CD14-positive monocyte (primary cell): ENCODE results near the gene RAMACL. TPM values are rescaled to one million over a fixed set of nuclear protein-coding genes. Genes with fewer than 3 reads are reported as not detected.

Experiments
- DNase-seq, 3 donors: peaks; one replicate each; pipeline ENCODE4 v3.0.0-alpha.2; 2011 to 2022
- H2AFZ ChIP-seq: 2 replicates; pipeline ENCODE4 v1.6.0; 2012; ENCODE audit warnings: mild to moderate bottlenecking, low read depth, low read length, inconsistent platforms; ENCODE audit not compliant: insufficient read depth, poor library complexity, severe bottlenecking
- H3K27ac ChIP-seq, 2 donors: 1 replicate in 1 of 2; 2 replicates in 1 of 2; pipeline ENCODE4 v1.5.1; 2012 to 2013; ENCODE audit warnings: low read length in 2 of 2, control low read depth in 1 of 2, inconsistent platforms in 1 of 2, low read depth in 1 of 2, mild to moderate bottlenecking in 1 of 2
- H3K27me3 ChIP-seq, 2 donors: one replicate each; pipeline versions ENCODE4 v1.6.0 to v1.6.1; 2011 to 2013; ENCODE audit warnings: low read length in 2 of 2; ENCODE audit not compliant: control insufficient read depth in 2 of 2, insufficient read depth in 2 of 2
- H3K36me3 ChIP-seq, 2 donors: replicated peaks in 1 of 2; 1 replicate in 1 of 2; 2 replicates in 1 of 2; pipeline versions ENCODE4 v1.5.1 to v1.6.1; 2012 to 2013; ENCODE audit warnings: low read length in 2 of 2, control low read depth in 1 of 2, inconsistent platforms in 1 of 2, mild to moderate bottlenecking in 1 of 2; ENCODE audit not compliant: insufficient read depth in 2 of 2, control insufficient read depth in 1 of 2
- H3K4me1 ChIP-seq, 2 donors: 1 replicate in 1 of 2; 2 replicates in 1 of 2; pipeline versions ENCODE4 v1.5.1 to v1.6.1; 2012 to 2013; ENCODE audit warnings: low read length in 2 of 2, control low read depth in 1 of 2, inconsistent platforms in 1 of 2, mild to moderate bottlenecking in 1 of 2, moderate library complexity in 1 of 2; ENCODE audit not compliant: insufficient read depth in 2 of 2, control insufficient read depth in 1 of 2
- H3K4me2 ChIP-seq: replicated peaks from 2 replicates; pipeline ENCODE3; 2012; ENCODE audit warnings: low read length, moderate library complexity, mild to moderate bottlenecking; ENCODE audit not compliant: poor library complexity, severe bottlenecking; ENCODE audit errors: extremely low read depth
- H3K4me3 ChIP-seq, 3 experiments: fragments of 200-600 bp in 1 of 3; sonication (generic) in 1 of 3; replicated peaks in 1 of 3; 1 replicate in 2 of 3; 2 replicates in 1 of 3; pipeline ENCODE4 v1.5.1; 2011 to 2013; ENCODE audit warnings: low read length in 3 of 3, mild to moderate bottlenecking in 3 of 3, control low read depth in 2 of 3, low read depth in 2 of 3, inconsistent platforms in 1 of 3, moderate library complexity in 1 of 3
- H3K79me2 ChIP-seq: 2 replicates; pipeline ENCODE4 v1.6.0; 2012; ENCODE audit warnings: mild to moderate bottlenecking, control low read depth, inconsistent platforms, low read length, moderate library complexity; ENCODE audit not compliant: insufficient read depth
- H3K9ac ChIP-seq: 2 replicates; pipeline ENCODE4 v1.6.0; 2017; ENCODE audit warnings: low read length, mild to moderate bottlenecking; ENCODE audit not compliant: insufficient read depth, poor library complexity, severe bottlenecking
- H3K9me3 ChIP-seq, 2 donors: replicated peaks in 1 of 2; 1 replicate in 1 of 2; 2 replicates in 1 of 2; pipeline versions ENCODE4 v1.5.1 to v1.6.1; 2012 to 2013; ENCODE audit warnings: low read length in 2 of 2, control low read depth in 1 of 2; ENCODE audit not compliant: control insufficient read depth in 1 of 2, insufficient read depth in 1 of 2
- H4K20me1 ChIP-seq: 2 replicates; pipeline ENCODE4 v1.6.0; 2012; ENCODE audit warnings: mild to moderate bottlenecking, low read length, control low read depth, moderate library complexity; ENCODE audit not compliant: insufficient read depth
- H3K27ac Mint-ChIP-seq, 7 donors: one replicate each; pipeline ENCODE4 v1.8.0; 2020; ENCODE audit warnings: mild to moderate bottlenecking in 7 of 7, mixed read lengths in 7 of 7, moderate library complexity in 6 of 7, inconsistent platforms in 2 of 7
- H3K27me3 Mint-ChIP-seq, 3 donors: one replicate each; pipeline ENCODE4 v1.8.0; 2021 to 2022; ENCODE audit warnings: low read depth in 3 of 3, mild to moderate bottlenecking in 3 of 3, mixed read lengths in 3 of 3, moderate library complexity in 3 of 3, inconsistent platforms in 1 of 3
- H3K36me3 Mint-ChIP-seq, 2 donors: one replicate each; pipeline ENCODE4 v1.8.0; 2020; ENCODE audit warnings: mixed read lengths in 2 of 2, inconsistent platforms in 1 of 2, mild to moderate bottlenecking in 1 of 2
- H3K4me1 Mint-ChIP-seq: one replicate; pipeline ENCODE4 v1.8.0; 2020; ENCODE audit warnings: mild to moderate bottlenecking, mixed read lengths
- H3K4me3 Mint-ChIP-seq, 2 donors: one replicate each; pipeline ENCODE4 v1.8.0; 2020; ENCODE audit warnings: mild to moderate bottlenecking in 2 of 2, mixed read lengths in 2 of 2, moderate library complexity in 1 of 2
- H3K9me3 Mint-ChIP-seq, 7 donors: one replicate each; pipeline ENCODE4 v1.8.0; 2020 to 2022; ENCODE audit warnings: mixed read lengths in 7 of 7, mild to moderate bottlenecking in 6 of 7, moderate library complexity in 6 of 7, inconsistent platforms in 2 of 7
- CTCF ChIP-seq: fragments of 200-600 bp; IDR thresholded peaks from one replicate; pipeline ENCODE4 v1.8.0; 2022; ENCODE audit warnings: antibody characterized with exemption, mild to moderate bottlenecking
- WGBS: methylation state at CpG from one replicate; pipeline ENCODE4 v1.1.5; 2013; ENCODE audit warnings: missing lambda C conversion rate; ENCODE audit not compliant: insufficient coverage; 5-methylcytosine and 5-hydroxymethylcytosine counted together
- intact Hi-C, 2 donors: fragments of 100-400 bp; cut with micrococcal nuclease; formaldehyde crosslinking; loops; one replicate each; pipeline versions ENCODE4 v1.15.0 to v1.15.1; 2023
- polyA plus RNA-seq, 3 donors: library from polyadenylated mRNA; depleted of rRNA in 1 of 3; unstranded in 2 of 3; stranded (reverse) in 1 of 3; fragments of 300-500 nt in 2 of 3; fragments of >200 nt in 1 of 3; fragmentation: Illumina TruSeq in 2 of 3; gene quantifications; 1 replicate in 2 of 3; 2 replicates in 1 of 3; pipeline ENCODE4 v1.2.3, GENCODE V29; 2012 to 2021

Gene RAMACL
- polyA plus RNA-seq, 3 donors = 0.05 to 0.33 (median 0.11) TPM

GRCh38 chr6:166542580-166542912 is 43.9 kb downstream of the RAMACL start:
- Histone ChIP-seq H3K4me1 (peaks cover 0 to 4% of the 10 kb centered on the region in 2 donors), H4K20me1 (no peaks in the 10 kb centered on the region), H3K79me2 (no peaks in the 10 kb centered on the region), H3K27me3 (no peaks in the 10 kb centered on the region), H2AFZ (no peak overlapping the region), H3K27ac (no peak overlapping the region), H3K4me2 (no peak overlapping the region), H3K9ac (no peak overlapping the region), H3K4me3 (no peak overlapping the region), H3K9me3 (no peaks in the 10 kb centered on the region), H3K36me3 (no peaks in the 10 kb centered on the region)
- intact Hi-C loops = no loop called here
- Mint-ChIP-seq H3K27me3 (peaks cover 0 to 8% (median 7%) of the 10 kb centered on the region in 3 donors), H3K4me3 (no peak overlapping the region), H3K4me1 (peaks cover 18% of the 10 kb centered on the region), H3K27ac (no peak overlapping the region), H3K9me3 (peaks cover 0 to 4% (median 0%) of the 10 kb centered on the region in 7 donors), H3K36me3 (no peaks in the 10 kb centered on the region)
- no CpG with 5 or more reads among the region's 4 CpGs for WGBS
- no peak for DNase-seq
- TF ChIP-seq CTCF = no peak

- Histone ChIP-seq H3K79me2 (no peaks in the 10 kb centered on the region), H3K27me3 (no peaks in the 10 kb centered on the region), H3K36me3 (no peaks in the 10 kb centered on the region), H4K20me1 (no peaks in the 10 kb centered on the region), H3K9me3 (no peaks in the 10 kb centered on the region), H3K4me1 (peaks cover 0 to 4% of the 10 kb centered on the region in 2 donors), H3K27ac (no peak overlapping the region), H3K4me3 (no peak overlapping the region), H3K4me2 (no peak overlapping the region), H3K9ac (no peak overlapping the region), H2AFZ (no peak overlapping the region)
- H3K36me3 Mint-ChIP-seq = no peaks in the 10 kb centered on the region
- no peak overlapping the region for H3K27ac Mint-ChIP-seq
- WGBS = 88% methylated on average over 8 of the region's 12 CpGs
- H3K27me3 Mint-ChIP-seq = peaks cover 0 to 7% (median 5%) of the 10 kb centered on the region in 3 donors
- no peak for TF ChIP-seq CTCF
- H3K4me3 Mint-ChIP-seq = peak overlapping the region; percentile 9 to 52
- peaks cover 0 to 4% (median 0%) of the 10 kb centered on the region in 7 donors for H3K9me3 Mint-ChIP-seq
- no peak for DNase-seq
- intact Hi-C loops = no loop called here
- peaks cover 18% of the 10 kb centered on the region for H3K4me1 Mint-ChIP-seq
Measured at GRCh38 chr6:166541876-166542579, 44.5 kb downstream of the RAMACL start.
